Spleen (tissue), 11 donors: ENCODE results near the gene RBM4. TPM values are rescaled to one million over a fixed set of nuclear protein-coding genes. Genes with fewer than 3 reads are reported as not detected.
A peak's percentile ranks its signal among the peaks of the same experiment; 100 is the strongest.

ENCODE experiments used
- DNase-seq: peaks from one replicate; pipeline ENCODE4 v3.0.0-alpha.2; 2020
- H3K27ac ChIP-seq, 8 donors: fragments of 200-600 bp; sonication (generic) in 7 of 8; 1 replicate in 4 of 8; 2 replicates in 4 of 8; pipeline versions ENCODE4 v1.5.0 to v1.8.0; 2016 to 2021; ENCODE audit warnings: inconsistent platforms in 4 of 8, mild to moderate bottlenecking in 4 of 8, moderate library complexity in 1 of 8
- H3K27me3 ChIP-seq, 7 donors: fragments of 200-600 bp; sonication (generic) in 6 of 7; replicated peaks in 1 of 7; 1 replicate in 4 of 7; 2 replicates in 3 of 7; pipeline versions ENCODE4 v1.5.0 to v1.8.0; 2016 to 2021; ENCODE audit warnings: inconsistent platforms in 3 of 7, mild to moderate bottlenecking in 1 of 7
- H3K36me3 ChIP-seq, 6 donors: fragments of 200-600 bp; sonication (generic) in 5 of 6; 1 replicate in 4 of 6; 2 replicates in 2 of 6; pipeline versions ENCODE4 v1.5.0 to v1.8.0; 2016 to 2021; ENCODE audit warnings: inconsistent platforms in 2 of 6
- H3K4me1 ChIP-seq, 6 donors: fragments of 200-600 bp; sonication (generic) in 5 of 6; 1 replicate in 3 of 6; 2 replicates in 3 of 6; pipeline versions ENCODE4 v1.5.0 to v1.8.0; 2016 to 2021; ENCODE audit warnings: inconsistent platforms in 3 of 6
- H3K4me3 ChIP-seq, 8 donors: fragments of 200-600 bp; sonication (generic) in 7 of 8; 1 replicate in 4 of 8; 2 replicates in 4 of 8; pipeline versions ENCODE4 v1.5.0 to v1.8.0; 2016 to 2021; ENCODE audit warnings: inconsistent platforms in 4 of 8, mild to moderate bottlenecking in 4 of 8, moderate library complexity in 2 of 8
- H3K9me3 ChIP-seq, 8 donors: fragments of 200-600 bp; sonication (generic) in 7 of 8; 1 replicate in 4 of 8; 2 replicates in 4 of 8; pipeline versions ENCODE4 v1.5.0 to v1.8.0; 2016 to 2021; ENCODE audit warnings: inconsistent platforms in 4 of 8
- POLR2A ChIP-seq, 3 donors: fragments of 450-650 bp; IDR thresholded peaks; one replicate each; pipeline ENCODE4 v1.5.1; 2017; ENCODE audit warnings: antibody characterized with exemption in 3 of 3, mild to moderate bottlenecking in 1 of 3
- POLR2AphosphoS5 ChIP-seq, 3 donors: sonication (generic); formaldehyde crosslinking; IDR thresholded peaks; one replicate each; pipeline ENCODE4 v1.5.1; 2017; ENCODE audit warnings: antibody characterized with exemption in 3 of 3
- WGBS, 5 donors: extraction: QIAGEN DNeasy Blood & Tissue Kit in 3 of 5; methylation state at CpG; one replicate each; pipeline versions ENCODE4 v1.1.5 to v1.1.7; 2013 to 2018; 5-methylcytosine and 5-hydroxymethylcytosine counted together
- intact Hi-C: fragments of 100-400 bp; cut with DNase I; formaldehyde crosslinking; loops from one replicate; pipeline ENCODE4 v1.15.0; 2023; ENCODE audit warnings: low total_unique reads
- polyA plus RNA-seq, 3 donors: library from polyadenylated mRNA; stranded (reverse); fragments of 200-250 nt; gene quantifications; one replicate each; pipeline ENCODE4 v1.2.1, GENCODE V29; 2013
- total RNA-seq, 7 donors: library from RNA; depleted of rRNA in 3 of 7; stranded (reverse); fragments of >200 nt in 3 of 7; fragmentation: NEBNext Ultra II Directional in 4 of 7; extraction: Animal tissue kit (Norgen Biotek cat#: 25700) in 4 of 7; gene quantifications; one replicate each; pipeline versions ENCODE4 v1.1.0 to v1.2.1, GENCODE V29; 2016 to 2021
- TF ChIP-seq, protein P1 (sequence below), 11 experiments: fragments of 200-600 bp in 7 of 11; fragments of 450-650 bp in 4 of 11; sonication (generic) in 4 of 11; IDR thresholded peaks in 8 of 11; conservative IDR thresholded peaks in 3 of 11; 1 replicate in 7 of 11; 2 replicates in 4 of 11; pipeline versions ENCODE4 v1.4.0 to v1.8.0; 2016 to 2021; ENCODE audit warnings: antibody characterized with exemption in 11 of 11, inconsistent platforms in 4 of 11, mild to moderate bottlenecking in 1 of 11
- donor health status: healthy with polysubstance abuse.
- donor health status: DM: no; HTN: no; CAD: no; lungs with moderate emphysema.
- donor health status: DM: no; HTN: no; CAD: no.
- donor health status: Bipolar disorder and iron deficiency.
- donor health status: healthy.
- donor health status: DM: no; HTN: no; CAD: no.
- donor health status: DM: yes; HTN: yes; CAD: no.

Gene RBM4
- total and polyA plus RNA-seq, 10 donors: 70.1 to 139 (median 126) TPM

DNA sequence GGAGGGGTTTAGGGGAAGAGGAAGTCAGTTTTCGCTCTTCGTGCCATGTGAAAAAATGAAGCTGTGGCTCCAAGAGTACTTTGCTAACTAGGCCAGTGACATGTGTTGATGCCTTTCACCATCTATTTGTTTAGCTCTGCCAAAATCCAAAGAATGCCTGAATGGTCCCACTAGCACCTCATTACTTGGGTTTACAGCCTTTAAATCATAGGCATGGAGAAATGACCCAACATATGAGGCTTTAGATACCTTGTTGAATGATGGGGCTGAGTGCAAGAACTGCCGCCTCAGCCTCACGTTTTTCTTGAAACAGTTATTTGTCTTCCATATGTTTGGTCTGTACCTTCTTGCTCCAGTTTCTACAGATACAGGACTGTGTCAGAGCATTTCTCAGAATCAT lies 8.3 kb downstream of the RBM4 start:
- DNase-seq: no peak

DNA sequence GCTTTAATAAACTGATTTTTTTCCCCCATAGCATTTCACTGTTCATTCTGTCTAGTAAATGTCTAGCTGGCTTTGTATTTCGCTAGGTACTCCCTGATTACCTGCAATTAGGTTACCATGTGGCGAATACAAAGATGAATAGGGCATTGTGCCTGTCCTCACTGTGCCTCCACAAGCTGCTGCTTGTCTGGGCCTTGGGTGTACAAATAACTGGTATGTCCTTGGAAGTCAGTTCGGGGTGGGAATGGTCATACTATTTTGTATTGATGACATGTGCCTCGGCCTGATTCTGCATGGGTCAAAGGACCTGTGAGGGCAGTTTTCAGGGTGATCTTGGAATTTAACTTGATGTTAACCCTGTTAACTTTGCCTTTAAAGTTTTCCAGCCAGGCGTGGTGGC lies 11.4 kb downstream of the RBM4 start:
- no peak for TF ChIP-seq POLR2A (IDR thresholded peaks at IDR 0.05)
- TF ChIP-seq, protein P1, sequence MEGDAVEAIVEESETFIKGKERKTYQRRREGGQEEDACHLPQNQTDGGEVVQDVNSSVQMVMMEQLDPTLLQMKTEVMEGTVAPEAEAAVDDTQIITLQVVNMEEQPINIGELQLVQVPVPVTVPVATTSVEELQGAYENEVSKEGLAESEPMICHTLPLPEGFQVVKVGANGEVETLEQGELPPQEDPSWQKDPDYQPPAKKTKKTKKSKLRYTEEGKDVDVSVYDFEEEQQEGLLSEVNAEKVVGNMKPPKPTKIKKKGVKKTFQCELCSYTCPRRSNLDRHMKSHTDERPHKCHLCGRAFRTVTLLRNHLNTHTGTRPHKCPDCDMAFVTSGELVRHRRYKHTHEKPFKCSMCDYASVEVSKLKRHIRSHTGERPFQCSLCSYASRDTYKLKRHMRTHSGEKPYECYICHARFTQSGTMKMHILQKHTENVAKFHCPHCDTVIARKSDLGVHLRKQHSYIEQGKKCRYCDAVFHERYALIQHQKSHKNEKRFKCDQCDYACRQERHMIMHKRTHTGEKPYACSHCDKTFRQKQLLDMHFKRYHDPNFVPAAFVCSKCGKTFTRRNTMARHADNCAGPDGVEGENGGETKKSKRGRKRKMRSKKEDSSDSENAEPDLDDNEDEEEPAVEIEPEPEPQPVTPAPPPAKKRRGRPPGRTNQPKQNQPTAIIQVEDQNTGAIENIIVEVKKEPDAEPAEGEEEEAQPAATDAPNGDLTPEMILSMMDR (IDR thresholded peaks at IDR 0.05 in 8 of 11, conservative IDR thresholded peaks at IDR 0.05 in 3 of 11): no peak
- TF ChIP-seq POLR2AphosphoS5 (IDR thresholded peaks at IDR 0.05): no peak
- Histone ChIP-seq H3K36me3 (peaks cover 0 to 100% (median 69%) of the 10 kb centered on the region in 6 donors), H3K4me1 (peaks cover 8 to 80% (median 29%) of the 10 kb centered on the region in 6 donors), H3K9me3 (no peaks in the 10 kb centered on the region), H3K27ac (no peak overlapping the region), H3K27me3 (no peaks in the 10 kb centered on the region), H3K4me3 (no peak overlapping the region)
- intact Hi-C loops: no loop called here
- DNase-seq: no peak
- 91 to 97% (median 97%) methylated on average over 5 of the region's 5 CpGs for WGBS, 5 donors

More for the DNA sequence above, 8.3 kb downstream of the RBM4 start:
- Histone ChIP-seq H3K27me3 (no peaks in the 10 kb centered on the region), H3K4me1 (peaks cover 38 to 98% (median 60%) of the 10 kb centered on the region in 6 donors), H3K4me3 (no peak overlapping the region), H3K9me3 (no peaks in the 10 kb centered on the region), H3K36me3 (peaks cover 0 to 100% (median 82%) of the 10 kb centered on the region in 6 donors), H3K27ac (peak overlapping the region in 1 of 8 donors; percentile 1)
- TF ChIP-seq POLR2AphosphoS5 (IDR thresholded peaks at IDR 0.05): no peak
- no peak for TF ChIP-seq POLR2A (IDR thresholded peaks at IDR 0.05)
- TF ChIP-seq, protein P1 (IDR thresholded peaks at IDR 0.05 in 8 of 11, conservative IDR thresholded peaks at IDR 0.05 in 3 of 11): no peak
- 66 to 78% (median 72%) methylated on average over 4 of the region's 4 CpGs for WGBS, 5 donors
- intact Hi-C loops: no loop called here

DNA sequence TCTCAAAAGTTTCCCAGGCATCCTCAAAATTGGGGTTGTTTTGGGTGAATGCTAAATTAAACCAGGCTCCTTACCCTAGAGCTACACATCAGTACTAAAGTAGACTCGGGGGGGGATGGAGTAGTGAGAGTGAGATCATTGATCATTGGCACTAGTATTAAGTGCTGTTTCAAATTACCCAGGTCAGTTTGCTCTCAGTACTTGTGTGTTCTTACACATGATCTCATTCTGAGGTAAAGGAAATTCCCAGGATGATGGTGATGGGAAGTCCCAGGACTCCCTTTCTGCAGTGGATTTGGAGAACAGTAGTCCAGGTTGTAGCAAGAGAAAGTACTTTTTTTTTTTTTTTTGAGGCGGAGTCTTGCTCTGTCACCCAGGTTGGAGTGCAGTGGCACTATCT lies 12.5 kb downstream of the RBM4 start:
- Histone ChIP-seq H3K27me3 (no peaks in the 10 kb centered on the region), H3K4me3 (no peak overlapping the region), H3K9me3 (no peaks in the 10 kb centered on the region), H3K27ac (no peak overlapping the region), H3K36me3 (peaks cover 0 to 100% (median 60%) of the 10 kb centered on the region in 6 donors), H3K4me1 (peaks cover 4 to 68% (median 18%) of the 10 kb centered on the region in 6 donors)
- TF ChIP-seq, protein P1 (IDR thresholded peaks at IDR 0.05 in 8 of 11, conservative IDR thresholded peaks at IDR 0.05 in 3 of 11): no peak
- TF ChIP-seq POLR2AphosphoS5 (IDR thresholded peaks at IDR 0.05) (no peak), POLR2A (IDR thresholded peaks at IDR 0.05) (no peak)
- intact Hi-C loops: no loop called here
- WGBS, 5 donors: 86 to 97% (median 95%) methylated on average over 1 to 2 of the region's 2 CpGs
- DNase-seq: no peak

DNA sequence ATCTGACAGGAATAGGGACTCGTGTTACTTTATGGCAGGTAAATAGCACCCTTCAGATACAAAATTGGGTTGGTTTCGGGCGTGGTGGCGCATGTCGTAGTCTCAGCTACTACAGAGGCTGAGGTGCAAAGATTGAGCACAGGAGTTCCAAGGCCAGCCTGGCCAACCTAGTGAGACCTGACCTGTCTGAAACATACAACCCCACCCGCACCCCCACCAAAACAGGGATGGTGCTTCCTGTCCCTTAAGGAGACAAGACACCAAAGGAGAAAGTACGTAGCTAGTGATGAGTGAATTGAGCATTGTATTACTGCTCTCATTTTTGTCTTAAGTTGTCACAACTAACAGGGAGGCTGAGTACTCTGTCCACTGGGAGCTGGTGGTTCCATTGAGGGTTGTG lies 14.1 kb downstream of the RBM4 start:
- Histone ChIP-seq H3K27me3 (no peaks in the 10 kb centered on the region), H3K4me1 (peaks cover 0 to 57% (median 6%) of the 10 kb centered on the region in 6 donors), H3K27ac (peak overlapping the region in 1 of 8 donors; percentile 32), H3K4me3 (no peak overlapping the region), H3K36me3 (peaks cover 0 to 100% (median 56%) of the 10 kb centered on the region in 6 donors), H3K9me3 (no peaks in the 10 kb centered on the region)
- 87 to 97% (median 94%) methylated on average over 7 of the region's 7 CpGs for WGBS, 5 donors
- intact Hi-C loops: no loop called here
- TF ChIP-seq, protein P1 (IDR thresholded peaks at IDR 0.05 in 8 of 11, conservative IDR thresholded peaks at IDR 0.05 in 3 of 11): no peak
- TF ChIP-seq POLR2A (IDR thresholded peaks at IDR 0.05) (no peak), POLR2AphosphoS5 (IDR thresholded peaks at IDR 0.05) (peak in 1 of 3 donors; percentile 42)
- DNase-seq: no peak
